HepG2 (cell line): Measurements from ENCODE around the gene ATP11B.

ENCODE experiments used
- CBFB ChIP-seq: sonication (generic); formaldehyde crosslinking; IDR thresholded peaks from 2 replicates; pipeline ENCODE4 v1.4.0; 2020; ENCODE audit warnings: missing genetic modification reagents
- CHCHD3 ChIP-seq: sonication (generic); formaldehyde crosslinking; IDR thresholded peaks from 2 replicates; pipeline ENCODE4 v1.8.0; 2022; ENCODE audit warnings: mild to moderate bottlenecking, missing genetic modification reagents, moderate library complexity
- KDM6A ChIP-seq: IDR thresholded peaks from 2 replicates; pipeline ENCODE4 v1.6.1; 2016; ENCODE audit warnings: low read depth
- RBAK ChIP-seq: sonication (generic); formaldehyde crosslinking; IDR thresholded peaks from 2 replicates; pipeline ENCODE4 v1.5.1; 2020; ENCODE audit warnings: mild to moderate bottlenecking, missing genetic modification reagents
- RELA ChIP-seq: sonication (generic); formaldehyde crosslinking; IDR thresholded peaks from 2 replicates; pipeline ENCODE4 v1.4.0; 2020; ENCODE audit warnings: missing genetic modification reagents
- RFX5 ChIP-seq: IDR thresholded peaks from 2 replicates; pipeline ENCODE4 v1.6.1; 2011; ENCODE audit warnings: low read depth, low read length, improper control_type of control experiment
- TCF12 ChIP-seq, 2 experiments: fragments of 450-650 bp in 1 of 2; sonication (generic) in 1 of 2; formaldehyde crosslinking in 1 of 2; IDR thresholded peaks; 2 replicates each; pipeline versions ENCODE4 v1.6.1 to v1.8.0; 2017 to 2022; ENCODE audit warnings: antibody characterized with exemption in 1 of 2, mild to moderate bottlenecking in 1 of 2, missing genetic modification reagents in 1 of 2, moderate library complexity in 1 of 2
- YEATS4 ChIP-seq: sonication (generic); formaldehyde crosslinking; IDR thresholded peaks from 2 replicates; pipeline ENCODE4 v1.4.0; 2020; ENCODE audit warnings: missing genetic modification reagents, borderline replicate concordance
- ZNF510 ChIP-seq: sonication (generic); formaldehyde crosslinking; IDR thresholded peaks from 2 replicates; pipeline ENCODE4 v1.4.0; 2020; ENCODE audit warnings: low read depth, mild to moderate bottlenecking, missing genetic modification reagents
- ZSCAN20 ChIP-seq: sonication (generic); formaldehyde crosslinking; IDR thresholded peaks from 2 replicates; pipeline ENCODE4 v1.4.0; 2020; ENCODE audit warnings: missing genetic modification reagents, mild to moderate bottlenecking, borderline replicate concordance
- TF ChIP-seq, protein P1 (sequence below): sonication (generic); formaldehyde crosslinking; IDR thresholded peaks from 2 replicates; pipeline ENCODE4 v1.4.0; 2020; ENCODE audit warnings: mild to moderate bottlenecking, missing genetic modification reagents
- TF ChIP-seq, protein P2 (sequence below): sonication (generic); formaldehyde crosslinking; IDR thresholded peaks from 2 replicates; pipeline ENCODE4 v1.4.0; 2020; ENCODE audit warnings: mild to moderate bottlenecking, missing genetic modification reagents
- TF ChIP-seq, protein P3 (sequence below), 2 experiments: IDR thresholded peaks; 2 replicates each; pipeline ENCODE4 v1.6.1; 2011 to 2012; ENCODE audit warnings: low read length in 2 of 2, borderline replicate concordance in 1 of 2, low read depth in 1 of 2, mild to moderate bottlenecking in 1 of 2, moderate library complexity in 1 of 2
- TF ChIP-seq, protein P4 (sequence below): sonication (generic); formaldehyde crosslinking; IDR thresholded peaks from 2 replicates; pipeline ENCODE4 v1.4.0; 2020; ENCODE audit warnings: missing genetic modification reagents

DNA sequence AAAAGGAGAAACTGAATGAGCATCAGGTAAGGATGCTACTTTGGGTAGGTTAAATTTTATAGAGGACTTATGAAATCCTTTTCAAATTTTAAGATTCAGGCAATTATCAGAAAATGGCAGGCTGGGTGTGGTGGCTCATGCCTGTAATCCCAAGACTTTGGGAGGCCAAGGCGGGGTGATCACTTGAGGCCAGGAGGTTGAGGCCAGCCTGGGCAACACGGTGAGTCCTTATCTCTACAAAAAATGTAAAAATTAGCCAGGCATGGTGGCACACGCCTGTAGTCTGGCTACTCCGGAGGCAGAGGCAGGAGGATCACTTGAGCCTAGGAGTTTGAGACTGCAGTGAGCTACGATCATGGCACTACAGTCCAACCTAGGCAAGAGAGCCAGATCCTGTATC, 163.9 kb downstream of the ATP11B start:
- no peak for TF ChIP-seq CBFB (CRISPR knock-in tag)
- TF ChIP-seq, protein P1, sequence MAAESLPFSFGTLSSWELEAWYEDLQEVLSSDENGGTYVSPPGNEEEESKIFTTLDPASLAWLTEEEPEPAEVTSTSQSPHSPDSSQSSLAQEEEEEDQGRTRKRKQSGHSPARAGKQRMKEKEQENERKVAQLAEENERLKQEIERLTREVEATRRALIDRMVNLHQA (CRISPR knock-in tag), result no peak
- TF ChIP-seq, protein P2, sequence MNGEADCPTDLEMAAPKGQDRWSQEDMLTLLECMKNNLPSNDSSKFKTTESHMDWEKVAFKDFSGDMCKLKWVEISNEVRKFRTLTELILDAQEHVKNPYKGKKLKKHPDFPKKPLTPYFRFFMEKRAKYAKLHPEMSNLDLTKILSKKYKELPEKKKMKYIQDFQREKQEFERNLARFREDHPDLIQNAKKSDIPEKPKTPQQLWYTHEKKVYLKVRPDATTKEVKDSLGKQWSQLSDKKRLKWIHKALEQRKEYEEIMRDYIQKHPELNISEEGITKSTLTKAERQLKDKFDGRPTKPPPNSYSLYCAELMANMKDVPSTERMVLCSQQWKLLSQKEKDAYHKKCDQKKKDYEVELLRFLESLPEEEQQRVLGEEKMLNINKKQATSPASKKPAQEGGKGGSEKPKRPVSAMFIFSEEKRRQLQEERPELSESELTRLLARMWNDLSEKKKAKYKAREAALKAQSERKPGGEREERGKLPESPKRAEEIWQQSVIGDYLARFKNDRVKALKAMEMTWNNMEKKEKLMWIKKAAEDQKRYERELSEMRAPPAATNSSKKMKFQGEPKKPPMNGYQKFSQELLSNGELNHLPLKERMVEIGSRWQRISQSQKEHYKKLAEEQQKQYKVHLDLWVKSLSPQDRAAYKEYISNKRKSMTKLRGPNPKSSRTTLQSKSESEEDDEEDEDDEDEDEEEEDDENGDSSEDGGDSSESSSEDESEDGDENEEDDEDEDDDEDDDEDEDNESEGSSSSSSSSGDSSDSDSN, result no peak
- TF ChIP-seq YEATS4 (CRISPR knock-in tag), result no peak
- no peak for TF ChIP-seq KDM6A
- TF ChIP-seq RBAK (CRISPR knock-in tag), result no peak
- no peak for TF ChIP-seq RFX5
- TF ChIP-seq TCF12 (IDR thresholded peaks at IDR 0.05), result no peak
- no peak for TF ChIP-seq TCF12 (CRISPR knock-in tag; IDR thresholded peaks at IDR 0.05)
- no peak for TF ChIP-seq CHCHD3 (CRISPR knock-in tag)
- TF ChIP-seq RELA, result no peak
- TF ChIP-seq, protein P3, sequence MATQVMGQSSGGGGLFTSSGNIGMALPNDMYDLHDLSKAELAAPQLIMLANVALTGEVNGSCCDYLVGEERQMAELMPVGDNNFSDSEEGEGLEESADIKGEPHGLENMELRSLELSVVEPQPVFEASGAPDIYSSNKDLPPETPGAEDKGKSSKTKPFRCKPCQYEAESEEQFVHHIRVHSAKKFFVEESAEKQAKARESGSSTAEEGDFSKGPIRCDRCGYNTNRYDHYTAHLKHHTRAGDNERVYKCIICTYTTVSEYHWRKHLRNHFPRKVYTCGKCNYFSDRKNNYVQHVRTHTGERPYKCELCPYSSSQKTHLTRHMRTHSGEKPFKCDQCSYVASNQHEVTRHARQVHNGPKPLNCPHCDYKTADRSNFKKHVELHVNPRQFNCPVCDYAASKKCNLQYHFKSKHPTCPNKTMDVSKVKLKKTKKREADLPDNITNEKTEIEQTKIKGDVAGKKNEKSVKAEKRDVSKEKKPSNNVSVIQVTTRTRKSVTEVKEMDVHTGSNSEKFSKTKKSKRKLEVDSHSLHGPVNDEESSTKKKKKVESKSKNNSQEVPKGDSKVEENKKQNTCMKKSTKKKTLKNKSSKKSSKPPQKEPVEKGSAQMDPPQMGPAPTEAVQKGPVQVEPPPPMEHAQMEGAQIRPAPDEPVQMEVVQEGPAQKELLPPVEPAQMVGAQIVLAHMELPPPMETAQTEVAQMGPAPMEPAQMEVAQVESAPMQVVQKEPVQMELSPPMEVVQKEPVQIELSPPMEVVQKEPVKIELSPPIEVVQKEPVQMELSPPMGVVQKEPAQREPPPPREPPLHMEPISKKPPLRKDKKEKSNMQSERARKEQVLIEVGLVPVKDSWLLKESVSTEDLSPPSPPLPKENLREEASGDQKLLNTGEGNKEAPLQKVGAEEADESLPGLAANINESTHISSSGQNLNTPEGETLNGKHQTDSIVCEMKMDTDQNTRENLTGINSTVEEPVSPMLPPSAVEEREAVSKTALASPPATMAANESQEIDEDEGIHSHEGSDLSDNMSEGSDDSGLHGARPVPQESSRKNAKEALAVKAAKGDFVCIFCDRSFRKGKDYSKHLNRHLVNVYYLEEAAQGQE (IDR thresholded peaks at IDR 0.05; ENCODE audit: borderline replicate concordance in 1 of 2, low read depth in 1 of 2, low read length in 2 of 2), result no peak
- TF ChIP-seq ZNF510, result no peak
- TF ChIP-seq ZSCAN20 (CRISPR knock-in tag), result no peak
- TF ChIP-seq, protein P4, sequence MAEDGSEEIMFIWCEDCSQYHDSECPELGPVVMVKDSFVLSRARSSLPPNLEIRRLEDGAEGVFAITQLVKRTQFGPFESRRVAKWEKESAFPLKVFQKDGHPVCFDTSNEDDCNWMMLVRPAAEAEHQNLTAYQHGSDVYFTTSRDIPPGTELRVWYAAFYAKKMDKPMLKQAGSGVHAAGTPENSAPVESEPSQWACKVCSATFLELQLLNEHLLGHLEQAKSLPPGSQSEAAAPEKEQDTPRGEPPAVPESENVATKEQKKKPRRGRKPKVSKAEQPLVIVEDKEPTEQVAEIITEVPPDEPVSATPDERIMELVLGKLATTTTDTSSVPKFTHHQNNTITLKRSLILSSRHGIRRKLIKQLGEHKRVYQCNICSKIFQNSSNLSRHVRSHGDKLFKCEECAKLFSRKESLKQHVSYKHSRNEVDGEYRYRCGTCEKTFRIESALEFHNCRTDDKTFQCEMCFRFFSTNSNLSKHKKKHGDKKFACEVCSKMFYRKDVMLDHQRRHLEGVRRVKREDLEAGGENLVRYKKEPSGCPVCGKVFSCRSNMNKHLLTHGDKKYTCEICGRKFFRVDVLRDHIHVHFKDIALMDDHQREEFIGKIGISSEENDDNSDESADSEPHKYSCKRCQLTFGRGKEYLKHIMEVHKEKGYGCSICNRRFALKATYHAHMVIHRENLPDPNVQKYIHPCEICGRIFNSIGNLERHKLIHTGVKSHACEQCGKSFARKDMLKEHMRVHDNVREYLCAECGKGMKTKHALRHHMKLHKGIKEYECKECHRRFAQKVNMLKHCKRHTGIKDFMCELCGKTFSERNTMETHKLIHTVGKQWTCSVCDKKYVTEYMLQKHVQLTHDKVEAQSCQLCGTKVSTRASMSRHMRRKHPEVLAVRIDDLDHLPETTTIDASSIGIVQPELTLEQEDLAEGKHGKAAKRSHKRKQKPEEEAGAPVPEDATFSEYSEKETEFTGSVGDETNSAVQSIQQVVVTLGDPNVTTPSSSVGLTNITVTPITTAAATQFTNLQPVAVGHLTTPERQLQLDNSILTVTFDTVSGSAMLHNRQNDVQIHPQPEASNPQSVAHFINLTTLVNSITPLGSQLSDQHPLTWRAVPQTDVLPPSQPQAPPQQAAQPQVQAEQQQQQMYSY (CRISPR knock-in tag), result no peak
